Measurements from ENCODE around the gene GDAP1L1.

GRCh38 chr20:44254073-44254472, 7.0 kb downstream of the GDAP1L1 start:
- TF ChIP-seq CTCF (conservative IDR thresholded peaks at IDR 0.05; ENCODE audit: low read length) = no peak
- TF ChIP-seq EZH2phosphoT487 (IDR thresholded peaks at IDR 0.05; ENCODE audit: borderline replicate concordance, low read depth, low read length) = no peak
